Stimulated activated CD8-positive, alpha-beta memory T cell treated with anti-CD3 and anti-CD28 coated beads, Interleukin-7, amount 100 ng/mL, for 24 hours (primary cell): ENCODE measurements around the gene GRPR.

Source experiments
- DNase-seq: peaks from one replicate; pipeline ENCODE4 v3.0.0-alpha.2; 2020; ENCODE audit warnings: low read depth

Gene GRPR

GRCh38 chrX:16123222-16123786 is at the start of gene GRPR:
Gene GRPR, plus strand, starts transcription at chrX:16123565. Its CDS starts 389 bp downstream, at chrX:16123954.
- peak; percentile 17 for DNase-seq

DNA sequence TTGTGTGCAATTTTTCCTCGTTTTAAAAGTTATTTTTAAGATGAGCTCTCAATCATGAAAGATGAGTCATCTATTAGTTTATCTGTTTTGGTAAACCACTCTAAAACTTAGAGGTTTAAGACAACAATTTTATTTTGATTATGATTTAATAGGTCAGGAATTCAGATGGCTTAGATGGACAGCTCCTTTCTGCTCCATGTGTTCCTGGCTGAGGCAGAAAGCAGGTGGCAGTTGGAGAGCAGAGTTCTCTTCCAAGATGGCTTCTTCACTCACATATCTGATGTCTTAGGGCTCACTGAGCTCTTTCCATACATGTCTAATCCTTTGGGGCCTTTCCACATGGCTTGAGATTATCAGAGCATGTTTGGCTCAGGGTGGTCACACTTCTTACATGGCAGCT is 48.3 kb upstream of the GRPR start:
- no peak for DNase-seq

DNA sequence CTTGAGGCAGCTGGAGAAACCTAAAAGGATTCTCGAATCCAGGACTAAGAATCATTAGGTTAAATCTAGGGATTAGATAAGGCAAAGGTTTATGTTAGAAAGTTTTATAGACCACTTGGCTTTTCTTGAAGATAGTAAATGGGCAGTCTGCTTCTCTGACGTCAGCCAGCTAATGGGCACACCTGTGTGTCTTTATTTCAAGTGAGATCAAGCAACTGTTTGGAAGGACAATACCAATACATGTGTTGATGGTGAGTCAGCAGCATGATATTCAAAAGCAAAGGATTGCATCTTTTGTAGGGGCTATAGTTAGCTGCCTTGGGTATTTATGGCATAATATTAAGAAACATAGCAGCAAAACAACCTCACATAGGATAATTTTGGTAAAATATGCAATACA is 46.5 kb upstream of the GRPR start:
- DNase-seq = no peak

DNA sequence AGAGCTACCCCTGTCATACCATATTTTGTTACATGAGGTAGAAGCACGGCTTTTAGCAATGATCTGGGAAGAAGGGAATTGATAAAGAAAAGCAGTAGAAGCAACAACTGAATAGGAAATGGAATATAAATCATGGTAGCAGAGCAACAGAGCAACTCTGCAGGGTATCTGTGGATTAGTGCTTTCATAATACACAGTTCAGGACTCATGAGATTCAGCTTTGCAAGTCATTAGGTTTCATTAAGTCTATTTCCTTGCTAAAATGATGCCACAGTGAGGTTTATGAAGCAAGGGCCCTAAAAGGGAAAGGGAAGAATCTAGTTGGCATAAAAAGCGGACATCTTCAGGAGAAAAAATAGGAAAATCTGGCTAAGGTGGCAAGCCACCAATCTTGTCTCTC is 45.6 kb upstream of the GRPR start:
- DNase-seq = no peak

GRCh38 chrX:16081357-16081756 is 42.0 kb upstream of the GRPR start:
- no peak for DNase-seq

GRCh38 chrX:16082470-16083085 is 40.8 kb upstream of the GRPR start:
- DNase-seq = no peak

- DNase-seq = no peak
Observed at GRCh38 chrX:16087076-16087475, 36.3 kb upstream of the GRPR start.

DNA sequence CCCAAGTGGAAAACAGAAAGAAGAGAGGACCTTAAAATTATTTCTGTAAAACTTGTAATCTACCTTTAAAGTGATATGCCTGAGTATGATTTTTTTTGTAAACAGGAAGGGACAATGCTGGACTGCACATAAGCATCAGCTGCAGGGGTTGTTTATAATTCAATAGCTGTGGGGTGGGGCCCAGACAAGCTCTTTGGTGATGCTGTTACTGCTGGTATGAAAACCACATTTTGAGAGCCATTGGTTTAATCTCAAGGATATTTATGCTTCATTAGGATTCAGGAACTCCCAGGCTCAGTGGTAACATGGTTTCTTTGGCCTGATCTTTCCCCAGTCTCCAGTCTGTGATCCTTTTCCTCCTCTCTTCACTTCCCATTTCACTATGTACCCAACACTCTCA is 34.3 kb upstream of the GRPR start:
- no peak for DNase-seq

DNA sequence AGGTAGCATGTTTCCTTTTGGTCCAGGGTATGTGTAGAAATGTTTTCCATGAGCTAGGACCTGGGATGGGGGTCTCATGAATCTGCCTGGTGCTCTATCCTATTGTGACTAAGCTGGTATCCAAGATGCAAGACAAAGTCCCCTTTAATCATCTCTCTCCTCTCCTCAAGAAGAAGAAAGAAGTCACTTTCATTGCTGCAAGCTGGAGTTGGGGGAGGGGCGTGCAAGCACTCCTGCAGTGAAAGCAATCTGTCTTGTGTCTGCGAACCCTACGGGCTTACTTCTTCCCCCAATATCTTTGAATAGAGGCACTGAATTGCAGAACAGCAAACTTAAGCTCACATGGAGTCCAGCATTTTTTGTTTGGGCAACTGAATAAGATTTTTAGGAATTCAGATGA is 27.2 kb upstream of the GRPR start:
- DNase-seq = no peak

GRCh38 chrX:16100673-16101072 is 22.7 kb upstream of the GRPR start:
- DNase-seq = no peak

DNA sequence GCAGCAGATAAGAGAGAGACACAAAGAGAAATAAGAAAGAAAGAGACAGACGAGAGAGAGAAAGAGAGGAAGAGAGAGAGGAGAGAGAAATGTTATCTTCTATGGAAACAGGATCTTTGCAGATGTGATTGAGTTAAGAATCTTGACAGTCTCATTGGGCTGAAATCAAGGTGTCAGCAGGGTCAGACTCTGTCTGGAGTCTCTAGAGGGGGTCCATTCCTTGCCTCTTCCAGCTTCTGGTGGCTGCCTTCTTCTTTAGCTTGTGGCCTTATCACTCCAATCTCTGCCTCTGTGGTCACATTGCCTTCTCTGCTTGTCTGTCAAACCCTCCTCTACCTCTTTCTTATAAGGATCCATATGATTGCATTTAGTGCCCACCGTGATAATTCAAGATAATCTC is 21.8 kb upstream of the GRPR start:
- no peak for DNase-seq

GRCh38 chrX:16103625-16104024 is 19.7 kb upstream of the GRPR start:
- no peak for DNase-seq

GRCh38 chrX:16112428-16112827 is 10.9 kb upstream of the GRPR start:
- no peak for DNase-seq

- DNase-seq = no peak
Observed at GRCh38 chrX:16113978-16114565, 9.3 kb upstream of the GRPR start.

GRCh38 chrX:16114611-16115010 is 8.8 kb upstream of the GRPR start:
- DNase-seq = no peak

- no peak for DNase-seq
Observed at GRCh38 chrX:16119353-16120220, 3.8 kb upstream of the GRPR start.

DNA sequence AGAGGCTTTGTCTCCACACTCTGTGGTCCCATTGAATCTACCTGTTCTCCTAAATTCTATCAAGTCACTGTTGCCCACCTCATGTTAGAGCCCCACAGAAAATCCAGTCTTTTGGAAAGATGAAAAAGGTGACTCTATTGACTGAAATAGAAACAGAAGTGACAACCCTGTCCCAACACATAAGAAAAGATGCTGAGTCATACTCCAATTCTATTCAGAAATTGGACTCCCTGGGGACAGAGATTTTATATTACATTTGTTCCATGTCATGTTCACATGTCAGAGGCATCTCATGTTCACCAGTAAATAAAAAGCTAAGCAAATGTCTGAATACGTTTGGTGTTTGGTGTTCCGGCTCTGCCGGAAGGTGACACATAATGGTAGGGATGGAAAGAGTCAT is 2.9 kb upstream of the GRPR start:
- DNase-seq = no peak

GRCh38 chrX:16124201-16124600 is 836 bp downstream of the GRPR start:
- DNase-seq = no peak

- DNase-seq = no peak
Observed at GRCh38 chrX:16125520-16126149, 2.3 kb downstream of the GRPR start.

DNA sequence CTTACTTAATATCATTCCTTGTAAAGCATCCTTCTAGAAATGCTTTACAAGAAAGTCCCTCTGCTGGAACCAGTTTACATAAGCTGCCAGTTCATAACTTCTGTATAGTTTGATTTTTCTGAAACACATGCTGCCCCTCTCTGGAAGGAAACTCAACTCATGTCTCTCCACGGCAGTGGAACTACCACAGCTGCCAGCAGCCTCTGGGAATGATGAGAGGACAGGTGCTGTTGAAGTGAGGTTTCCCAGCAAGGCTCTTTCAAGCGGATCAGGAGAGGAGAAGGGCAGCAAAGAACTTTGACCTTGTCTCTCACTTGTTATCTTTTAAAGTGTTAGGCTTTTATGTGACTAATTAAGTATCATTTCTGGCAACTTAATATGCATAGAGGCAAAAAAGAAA is 7.3 kb downstream of the GRPR start:
- DNase-seq = no peak

GRCh38 chrX:16134936-16135335 is 11.6 kb downstream of the GRPR start:
- DNase-seq = no peak

DNA sequence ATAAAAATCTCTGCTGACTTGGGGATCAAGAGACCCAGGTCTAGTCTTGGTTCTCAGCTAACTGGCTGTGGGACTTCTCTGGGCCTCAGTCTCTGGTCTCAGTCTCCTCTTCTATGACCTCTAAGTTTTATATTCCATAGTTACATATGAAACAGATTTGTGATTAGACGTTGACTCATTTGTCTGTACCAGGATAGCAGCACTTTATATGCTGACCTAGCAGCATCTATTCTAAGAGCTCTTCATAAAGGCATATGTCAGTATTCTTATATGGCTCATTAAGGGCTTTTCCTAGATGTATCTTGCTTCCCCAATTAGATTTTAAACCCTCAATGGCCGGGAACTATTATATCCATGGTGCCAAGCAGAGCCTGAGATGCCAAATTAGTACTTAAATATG is 12.7 kb downstream of the GRPR start:
- no peak for DNase-seq
